Lower leg skin (tissue), 3 donors: ENCODE measurements around the gene WNT7B.

Source experiments
- CTCF ChIP-seq, 3 donors: fragments of 450-650 bp; IDR thresholded peaks; one replicate each; pipeline ENCODE4 v1.5.1; 2016; ENCODE audit warnings: antibody characterized with exemption in 3 of 3, mild to moderate bottlenecking in 3 of 3, moderate library complexity in 2 of 3
- POLR2A ChIP-seq, 2 donors: fragments of 450-650 bp; IDR thresholded peaks; one replicate each; pipeline ENCODE4 v1.6.1; 2016 to 2017; ENCODE audit warnings: antibody characterized with exemption in 2 of 2, mild to moderate bottlenecking in 1 of 2, moderate library complexity in 1 of 2

- no peak for TF ChIP-seq POLR2A (IDR thresholded peaks at IDR 0.05)
- no peak for TF ChIP-seq CTCF (IDR thresholded peaks at IDR 0.05)
Observed at GRCh38 chr22:45925811-45926351, 51.1 kb downstream of the WNT7B start.
